GM06990 (cell line): ENCODE measurements around the gene NIPAL4.
"Not testable (repeated sequence)": the region's sequence is repeated elsewhere in the genome, so short reads cannot be mapped to it uniquely, and the experiment has no call there.

Source experiments
- DNase-seq: peaks from one replicate; pipeline ENCODE4 v3.0.0-alpha.2; 2011; ENCODE audit not compliant: insufficient read length; ENCODE audit errors: extremely low read depth
- H3K27me3 ChIP-seq: replicated peaks from 2 replicates; pipeline ENCODE4 v1.6.0; 2011; ENCODE audit warnings: low read length; ENCODE audit not compliant: control insufficient read depth, insufficient read depth
- H3K36me3 ChIP-seq: 2 replicates; pipeline ENCODE4 v1.5.1; 2011; ENCODE audit warnings: low read length; ENCODE audit not compliant: control insufficient read depth, insufficient read depth
- H3K4me3 ChIP-seq: replicated peaks from 2 replicates; pipeline ENCODE4 v1.5.1; 2011; ENCODE audit warnings: low read depth, mild to moderate bottlenecking, control low read depth, low read length
- TF ChIP-seq, protein P1 (sequence below): IDR thresholded peaks from 2 replicates; pipeline ENCODE4 v1.5.1; 2011; ENCODE audit warnings: low read length, control low read depth, mild to moderate bottlenecking, inconsistent platforms; ENCODE audit not compliant: insufficient read depth, poor library complexity, severe bottlenecking

Gene NIPAL4

DNA sequence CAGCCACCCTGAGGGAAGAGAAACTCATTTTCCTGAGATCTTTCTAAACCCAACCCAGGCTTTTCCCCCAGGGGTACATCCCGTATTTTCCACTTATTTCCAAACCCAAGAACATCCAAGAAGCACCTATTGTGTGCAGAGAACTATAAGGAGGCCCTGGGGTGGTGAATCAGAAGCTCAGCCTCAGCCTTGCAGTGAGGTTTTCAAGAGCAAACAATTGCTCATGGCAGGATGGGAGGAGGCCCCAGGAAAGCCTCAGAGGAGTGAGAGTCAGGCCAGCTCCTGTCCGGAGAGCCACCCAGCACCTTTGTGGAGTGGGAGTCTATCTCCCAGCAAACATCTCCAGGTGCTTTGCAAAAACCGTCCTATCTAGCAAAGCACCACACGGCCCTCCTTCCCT lies 19.2 kb downstream of the NIPAL4 start:
- Histone ChIP-seq H3K27me3 (no peaks in the 10 kb centered on the region), H3K4me3 (no peak overlapping the region), H3K36me3 (peaks cover 12% of the 10 kb centered on the region)
- no peak for DNase-seq
- TF ChIP-seq, protein P1, sequence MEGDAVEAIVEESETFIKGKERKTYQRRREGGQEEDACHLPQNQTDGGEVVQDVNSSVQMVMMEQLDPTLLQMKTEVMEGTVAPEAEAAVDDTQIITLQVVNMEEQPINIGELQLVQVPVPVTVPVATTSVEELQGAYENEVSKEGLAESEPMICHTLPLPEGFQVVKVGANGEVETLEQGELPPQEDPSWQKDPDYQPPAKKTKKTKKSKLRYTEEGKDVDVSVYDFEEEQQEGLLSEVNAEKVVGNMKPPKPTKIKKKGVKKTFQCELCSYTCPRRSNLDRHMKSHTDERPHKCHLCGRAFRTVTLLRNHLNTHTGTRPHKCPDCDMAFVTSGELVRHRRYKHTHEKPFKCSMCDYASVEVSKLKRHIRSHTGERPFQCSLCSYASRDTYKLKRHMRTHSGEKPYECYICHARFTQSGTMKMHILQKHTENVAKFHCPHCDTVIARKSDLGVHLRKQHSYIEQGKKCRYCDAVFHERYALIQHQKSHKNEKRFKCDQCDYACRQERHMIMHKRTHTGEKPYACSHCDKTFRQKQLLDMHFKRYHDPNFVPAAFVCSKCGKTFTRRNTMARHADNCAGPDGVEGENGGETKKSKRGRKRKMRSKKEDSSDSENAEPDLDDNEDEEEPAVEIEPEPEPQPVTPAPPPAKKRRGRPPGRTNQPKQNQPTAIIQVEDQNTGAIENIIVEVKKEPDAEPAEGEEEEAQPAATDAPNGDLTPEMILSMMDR, result no peak

DNA sequence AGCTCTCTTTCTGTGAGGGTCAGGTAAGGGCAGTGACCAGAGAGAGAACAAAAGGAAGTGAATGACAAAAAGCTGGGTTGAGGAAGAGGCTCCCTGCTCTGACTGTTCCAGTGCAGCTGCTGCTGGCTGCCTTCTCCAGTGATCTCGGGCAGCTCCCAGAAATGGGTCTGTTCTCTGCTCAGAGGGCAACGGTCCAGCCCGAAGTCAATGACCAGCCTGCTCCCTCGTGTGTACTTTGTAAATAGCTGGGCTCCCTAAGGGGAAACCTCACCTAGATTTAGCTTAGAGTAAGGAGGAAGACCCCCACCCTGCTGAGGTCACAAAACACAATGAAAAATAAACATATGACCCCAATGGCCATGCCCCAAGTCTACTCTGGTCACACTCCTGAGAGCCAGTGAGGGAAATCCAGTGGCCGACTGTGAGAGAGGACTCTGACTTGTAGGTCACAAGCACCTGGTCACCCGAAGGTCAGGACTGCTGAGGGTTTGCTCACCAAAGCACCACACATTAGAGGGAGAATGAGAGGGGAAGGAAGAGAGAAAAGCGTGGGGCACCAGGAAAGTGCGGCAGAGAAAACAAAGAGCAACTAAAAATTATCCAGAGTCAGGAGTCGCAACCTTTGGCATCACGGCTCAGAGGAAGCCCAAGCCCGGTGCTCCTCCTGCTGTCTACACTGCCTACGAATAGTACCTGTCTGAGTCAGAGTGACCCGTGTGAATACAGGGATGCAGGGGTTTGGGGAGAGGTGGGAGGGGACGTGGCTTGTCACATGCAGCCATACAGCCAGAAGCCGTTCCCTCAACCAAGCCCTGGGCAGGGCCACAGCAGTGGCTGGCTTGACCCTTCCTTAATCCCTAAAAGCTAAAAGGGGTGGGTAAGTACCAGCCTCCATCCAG lies 19.8 kb downstream of the NIPAL4 start:
- H3K36me3 ChIP-seq, result peaks cover 15% of the 10 kb centered on the region
- no peaks in the 10 kb centered on the region for H3K27me3 ChIP-seq
- TF ChIP-seq, protein P1, result no peak
- no peak for DNase-seq
- H3K4me3 ChIP-seq, result no peak overlapping the region

DNA sequence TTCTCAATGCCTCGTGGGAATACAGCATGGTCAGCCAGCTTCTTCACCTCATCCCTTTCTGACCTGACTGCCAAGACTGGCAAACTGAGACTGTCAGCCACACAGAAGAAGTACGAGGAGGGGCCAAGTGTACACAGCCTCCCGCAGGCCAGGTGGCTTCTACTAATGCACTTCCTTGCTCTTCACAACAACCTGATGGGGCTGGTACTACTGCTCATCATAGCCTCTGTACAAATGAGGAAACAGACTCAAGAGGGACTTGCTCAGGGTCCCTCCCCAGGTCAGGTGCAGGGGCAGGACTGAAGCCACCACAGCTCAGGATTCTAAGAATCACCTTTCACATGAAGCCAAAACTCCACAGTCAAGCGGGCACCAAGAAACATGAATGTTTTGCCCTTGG lies 21.3 kb downstream of the NIPAL4 start:
- H3K27me3 ChIP-seq, result no peaks in the 10 kb centered on the region
- peaks cover 15% of the 10 kb centered on the region for H3K36me3 ChIP-seq

DNA sequence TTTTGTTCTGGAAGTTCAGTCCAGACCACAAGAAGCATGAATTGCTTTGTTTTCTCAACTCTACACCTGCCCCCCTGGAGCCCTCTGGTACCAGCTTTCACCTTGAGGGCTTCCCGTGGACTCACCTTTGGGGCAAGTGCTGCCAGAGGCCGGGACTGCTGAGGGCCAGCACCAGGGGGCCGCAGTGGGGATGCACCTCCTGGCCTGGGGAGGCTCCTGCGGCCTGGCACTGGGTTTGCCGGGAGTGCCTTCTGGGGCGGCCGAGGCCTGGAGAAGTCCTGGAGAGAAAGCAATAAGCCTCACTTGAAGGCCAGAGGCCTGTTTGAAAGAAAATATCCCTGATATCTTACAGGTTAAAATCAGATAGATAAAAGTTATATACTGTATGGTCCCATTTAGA lies 21.7 kb downstream of the NIPAL4 start:
- TF ChIP-seq, protein P1, result no peak
- Histone ChIP-seq H3K4me3 (no peak overlapping the region), H3K36me3 (peaks cover 17% of the 10 kb centered on the region)

More for the DNA sequence above, 21.3 kb downstream of the NIPAL4 start:
- DNase-seq, result no peak
- H3K4me3 ChIP-seq, result no peak overlapping the region
- TF ChIP-seq, protein P1, result no peak

DNA sequence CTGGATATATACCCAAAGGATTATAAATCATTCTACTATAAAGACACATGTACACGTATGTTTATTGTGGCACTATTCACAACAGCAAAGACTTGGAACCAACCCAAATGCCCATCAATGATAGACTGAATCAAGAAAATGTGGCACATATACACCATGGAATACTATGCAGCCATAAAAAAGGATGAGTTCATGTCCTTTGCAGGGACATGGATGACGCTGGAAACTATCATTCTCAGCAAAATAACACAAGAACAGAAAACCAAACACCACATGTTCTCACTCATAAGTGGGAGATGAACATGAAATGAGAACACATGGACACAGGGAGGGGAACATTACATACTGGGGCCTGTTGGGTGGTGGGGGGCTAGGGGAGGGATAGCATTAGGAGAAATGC lies 22.7 kb downstream of the NIPAL4 start:
- H3K36me3 ChIP-seq, result peaks cover 17% of the 10 kb centered on the region
- not testable (repeated sequence) for H3K27me3 ChIP-seq, H3K4me3 ChIP-seq, DNase-seq

More for the DNA sequence above, 21.7 kb downstream of the NIPAL4 start:
- no peaks in the 10 kb centered on the region for H3K27me3 ChIP-seq
- no peak for DNase-seq

DNA sequence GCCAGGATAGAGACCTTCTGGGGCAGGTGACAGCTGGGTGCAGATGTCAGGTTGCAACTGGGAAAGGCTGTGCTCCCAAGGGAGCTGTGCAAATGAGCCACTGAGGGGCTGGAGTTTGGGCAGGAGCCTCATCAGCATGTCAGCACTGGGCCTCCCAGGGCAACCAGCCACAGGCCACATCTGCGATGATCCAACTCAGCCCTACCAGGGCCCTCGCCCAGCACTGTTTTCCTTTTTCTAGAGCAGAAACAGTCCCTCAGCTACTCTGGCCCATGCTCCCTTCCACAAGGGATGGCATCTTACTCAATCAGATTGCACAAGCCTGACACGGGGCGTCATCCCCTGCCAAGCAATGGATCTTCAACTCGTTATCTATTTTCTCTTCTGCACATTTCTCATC lies 24.8 kb downstream of the NIPAL4 start:
- H3K4me3 ChIP-seq, result no peak overlapping the region
- no peaks in the 10 kb centered on the region for H3K27me3 ChIP-seq
- H3K36me3 ChIP-seq, result peaks cover 13% of the 10 kb centered on the region
- no peak for DNase-seq
- TF ChIP-seq, protein P1, result no peak
